Measurements from ENCODE around the gene THADA. TPM values are rescaled to one million over a fixed set of nuclear protein-coding genes. Genes with fewer than 3 reads are reported as not detected.

THADA gene
- total RNA-seq, 4 donors from 2014 or later: 31.2 to 68.8 (median 54.9) TPM

GRCh38 chr2:43566461-43566729, 29.4 kb downstream of the THADA start:
- no peak for DNase-seq
- Histone ChIP-seq H3K4me1 (no peaks in the 10 kb centered on the region), H3K9me3 (no peaks in the 10 kb centered on the region), H3K27me3 (no peaks in the 10 kb centered on the region), H3K36me3 (no peaks in the 10 kb centered on the region), H3K4me3 (no peak overlapping the region), H3K27ac (no peak overlapping the region)
- TF ChIP-seq POLR2A (IDR thresholded peaks at IDR 0.05): no peak
- TF ChIP-seq, protein P1, sequence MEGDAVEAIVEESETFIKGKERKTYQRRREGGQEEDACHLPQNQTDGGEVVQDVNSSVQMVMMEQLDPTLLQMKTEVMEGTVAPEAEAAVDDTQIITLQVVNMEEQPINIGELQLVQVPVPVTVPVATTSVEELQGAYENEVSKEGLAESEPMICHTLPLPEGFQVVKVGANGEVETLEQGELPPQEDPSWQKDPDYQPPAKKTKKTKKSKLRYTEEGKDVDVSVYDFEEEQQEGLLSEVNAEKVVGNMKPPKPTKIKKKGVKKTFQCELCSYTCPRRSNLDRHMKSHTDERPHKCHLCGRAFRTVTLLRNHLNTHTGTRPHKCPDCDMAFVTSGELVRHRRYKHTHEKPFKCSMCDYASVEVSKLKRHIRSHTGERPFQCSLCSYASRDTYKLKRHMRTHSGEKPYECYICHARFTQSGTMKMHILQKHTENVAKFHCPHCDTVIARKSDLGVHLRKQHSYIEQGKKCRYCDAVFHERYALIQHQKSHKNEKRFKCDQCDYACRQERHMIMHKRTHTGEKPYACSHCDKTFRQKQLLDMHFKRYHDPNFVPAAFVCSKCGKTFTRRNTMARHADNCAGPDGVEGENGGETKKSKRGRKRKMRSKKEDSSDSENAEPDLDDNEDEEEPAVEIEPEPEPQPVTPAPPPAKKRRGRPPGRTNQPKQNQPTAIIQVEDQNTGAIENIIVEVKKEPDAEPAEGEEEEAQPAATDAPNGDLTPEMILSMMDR (IDR thresholded peaks at IDR 0.05): no peak
- intact Hi-C loops (cut with DNase I; ENCODE audit: low total_unique reads): no loop called here

- Histone ChIP-seq H3K36me3 (no peaks in the 10 kb centered on the region), H3K27ac (no peak overlapping the region), H3K4me1 (no peaks in the 10 kb centered on the region), H3K4me3 (no peak overlapping the region), H3K9me3 (no peaks in the 10 kb centered on the region), H3K27me3 (no peaks in the 10 kb centered on the region)
- intact Hi-C loops (cut with DNase I; ENCODE audit: low total_unique reads): no loop called here
- no peak for DNase-seq
- TF ChIP-seq POLR2A (IDR thresholded peaks at IDR 0.05): no peak
- TF ChIP-seq, protein P1 (IDR thresholded peaks at IDR 0.05): no peak
Observed at GRCh38 chr2:43563679-43564078, 32.2 kb downstream of the THADA start.

DNA sequence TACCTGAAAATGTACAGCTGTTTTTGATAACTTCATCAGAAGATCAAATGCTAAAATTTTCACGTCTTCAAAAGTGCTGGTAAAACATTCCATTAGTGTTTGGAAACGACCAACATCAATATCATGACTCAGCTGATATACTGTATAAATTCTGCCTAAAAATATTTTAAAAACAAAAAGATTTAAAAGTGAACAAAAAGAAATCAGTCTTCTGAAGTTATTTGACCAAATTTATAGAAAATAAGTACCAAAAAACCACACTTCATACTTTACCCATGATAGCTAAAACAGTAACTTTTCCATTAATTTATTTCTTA, 35.6 kb downstream of the THADA start:
- Histone ChIP-seq H3K9me3 (no peaks in the 10 kb centered on the region), H3K27me3 (no peaks in the 10 kb centered on the region), H3K4me1 (no peaks in the 10 kb centered on the region), H3K36me3 (no peaks in the 10 kb centered on the region), H3K27ac (no peak overlapping the region), H3K4me3 (no peak overlapping the region)
- TF ChIP-seq, protein P1 (IDR thresholded peaks at IDR 0.05): no peak
- TF ChIP-seq POLR2A (IDR thresholded peaks at IDR 0.05): no peak
- intact Hi-C loops (cut with DNase I; ENCODE audit: low total_unique reads): no loop called here
- no peak for DNase-seq

GRCh38 chr2:43559391-43560230, 36.2 kb downstream of the THADA start:
- Histone ChIP-seq H3K36me3 (no peaks in the 10 kb centered on the region), H3K4me3 (no peak overlapping the region), H3K4me1 (no peaks in the 10 kb centered on the region), H3K9me3 (no peaks in the 10 kb centered on the region), H3K27me3 (no peaks in the 10 kb centered on the region), H3K27ac (no peak overlapping the region)
- intact Hi-C loops (cut with DNase I; ENCODE audit: low total_unique reads): no loop called here
- DNase-seq: no peak
- TF ChIP-seq, protein P1 (IDR thresholded peaks at IDR 0.05): no peak
- TF ChIP-seq POLR2A (IDR thresholded peaks at IDR 0.05): no peak

GRCh38 chr2:43557196-43557595, 38.6 kb downstream of the THADA start:
- H3K4me3 ChIP-seq: no peak overlapping the region
- no peaks in the 10 kb centered on the region for H3K4me1 ChIP-seq
- intact Hi-C loops (cut with DNase I; ENCODE audit: low total_unique reads): no loop called here
- H3K9me3 ChIP-seq: no peaks in the 10 kb centered on the region
- DNase-seq: no peak
- no peaks in the 10 kb centered on the region for H3K27me3 ChIP-seq
- H3K27ac ChIP-seq: no peak overlapping the region
- TF ChIP-seq POLR2A (IDR thresholded peaks at IDR 0.05): no peak
- TF ChIP-seq, protein P1 (IDR thresholded peaks at IDR 0.05): no peak
- H3K36me3 ChIP-seq: no peaks in the 10 kb centered on the region
